Chondrocyte (in vitro differentiated cells): ENCODE results near the gene TYW1. TPM values are rescaled to one million over a fixed set of nuclear protein-coding genes. Genes with fewer than 3 reads are reported as not detected.
"Not testable (repeated sequence)": the region's sequence is repeated elsewhere in the genome, so short reads cannot be mapped to it uniquely, and the experiment has no call there.

Experiments
- DNase-seq: peaks from one replicate; pipeline ENCODE4 v3.0.0; 2021; ENCODE audit warnings: mixed read lengths, low spot score
- H3K27ac Mint-ChIP-seq: one replicate; pipeline ENCODE4 v1.8.0; 2021; ENCODE audit warnings: mild to moderate bottlenecking, moderate library complexity, mixed read lengths; ENCODE audit not compliant: unreplicated experiment
- H3K27me3 Mint-ChIP-seq: 2 replicates; pipeline ENCODE4 v1.8.0; 2021; ENCODE audit warnings: low read depth, mixed read lengths
- H3K36me3 Mint-ChIP-seq: 2 replicates; pipeline ENCODE4 v1.8.0; 2021; ENCODE audit warnings: low read depth, mixed read lengths
- H3K4me1 Mint-ChIP-seq: 2 replicates; pipeline ENCODE4 v1.8.0; 2021; ENCODE audit warnings: low read depth, mild to moderate bottlenecking, mixed read lengths
- H3K4me3 Mint-ChIP-seq: one replicate; pipeline ENCODE4 v1.8.0; 2021; ENCODE audit warnings: mild to moderate bottlenecking, moderate library complexity, mixed read lengths; ENCODE audit not compliant: unreplicated experiment
- H3K9me3 Mint-ChIP-seq: 2 replicates; pipeline ENCODE4 v1.8.0; 2021; ENCODE audit warnings: low read depth, mixed read lengths
- CTCF ChIP-seq: fragments of 200-600 bp; sonication (generic); IDR thresholded peaks from 2 replicates; pipeline ENCODE4 v1.5.0; 2021; ENCODE audit warnings: antibody characterized with exemption, mild to moderate bottlenecking, moderate library complexity
- total RNA-seq: library from RNA; stranded (reverse); gene quantifications from 3 replicates; pipeline ENCODE4 v1.2.1, GENCODE V29; 2021

Gene TYW1
- total RNA-seq, 1 donor from 2014 or later: 12.5 TPM

- Mint-ChIP-seq H3K4me3 (peak overlapping the region; percentile 91), H3K27ac (peak overlapping the region; percentile 100), H3K36me3 (peaks cover 16% of the 10 kb centered on the region), H3K4me1 (peaks cover 27% of the 10 kb centered on the region)
- not testable (repeated sequence) for H3K9me3 Mint-ChIP-seq, H3K27me3 Mint-ChIP-seq, DNase-seq
These were observed 2.6 kb upstream of the TYW1 start for GRCh38 chr7:66994051-66994450.

- not testable (repeated sequence) for DNase-seq, H3K27me3 Mint-ChIP-seq, H3K9me3 Mint-ChIP-seq
- peaks cover 16% of the 10 kb centered on the region for H3K36me3 Mint-ChIP-seq
- H3K27ac Mint-ChIP-seq: peak overlapping the region; percentile 100
- peaks cover 27% of the 10 kb centered on the region for H3K4me1 Mint-ChIP-seq
- peak overlapping the region; percentile 91 for H3K4me3 Mint-ChIP-seq
- TF ChIP-seq CTCF: peak; percentile 77
These were observed 2.0 kb upstream of the TYW1 start for GRCh38 chr7:66994691-66995049.

- peak within 1 kb of the TSS; percentile 100 for H3K27ac Mint-ChIP-seq
- H3K27me3 Mint-ChIP-seq, H3K9me3 Mint-ChIP-seq: not testable (repeated sequence)
- peak; percentile 96 for DNase-seq
- H3K4me1 Mint-ChIP-seq: peaks cover 27% of the 10 kb centered on the region
- peaks cover 15% of the 10 kb centered on the region for H3K36me3 Mint-ChIP-seq
- TF ChIP-seq CTCF: peak; percentile 62
- H3K4me3 Mint-ChIP-seq: peak within 1 kb of the TSS; percentile 96
These were observed 1.4 kb upstream of the TYW1 start, which contains the start of gene SBDS for GRCh38 chr7:66995050-66995776. SBDS (minus strand) TSS chr7:66995586; CDS start chr7:66995417, 169 bp downstream.

GRCh38 chr7:67000601-67001258 lies 4.1 kb downstream of the TYW1 start:
- H3K27ac Mint-ChIP-seq: peak overlapping the region; percentile 30
- not testable (repeated sequence) for H3K4me3 Mint-ChIP-seq, H3K4me1 Mint-ChIP-seq, H3K36me3 Mint-ChIP-seq, H3K27me3 Mint-ChIP-seq, DNase-seq, H3K9me3 Mint-ChIP-seq
- TF ChIP-seq CTCF: peak; percentile 77

GRCh38 chr7:67004145-67004544 lies 7.5 kb downstream of the TYW1 start:
- not testable (repeated sequence) for H3K27ac Mint-ChIP-seq

GRCh38 chr7:67006965-67007364 lies 10.3 kb downstream of the TYW1 start:
- H3K9me3 Mint-ChIP-seq: no peaks in the 10 kb centered on the region
- no peaks in the 10 kb centered on the region for H3K27me3 Mint-ChIP-seq
- H3K27ac Mint-ChIP-seq: no peak overlapping the region
- H3K4me1 Mint-ChIP-seq: no peaks in the 10 kb centered on the region
- H3K36me3 Mint-ChIP-seq: peaks cover 11% of the 10 kb centered on the region
- H3K4me3 Mint-ChIP-seq: no peak overlapping the region
- no peak for DNase-seq
- TF ChIP-seq CTCF: no peak

More at GRCh38 chr7:67004145-67004544, 7.5 kb downstream of the TYW1 start:
- H3K4me3 Mint-ChIP-seq, H3K36me3 Mint-ChIP-seq, H3K27me3 Mint-ChIP-seq, H3K9me3 Mint-ChIP-seq, H3K4me1 Mint-ChIP-seq, DNase-seq: not testable (repeated sequence)
